Ammon's horn (tissue), 1 donor: ENCODE data around the gene GAK.
"Not testable (repeated sequence)": the region's sequence is repeated elsewhere in the genome, so short reads cannot be mapped to it uniquely, and the experiment has no call there.

Source experiments
- DNase-seq: peaks from one replicate; pipeline ENCODE4 v3.0.0-alpha.2; 2016; ENCODE audit warnings: low spot score

GAK gene

DNA sequence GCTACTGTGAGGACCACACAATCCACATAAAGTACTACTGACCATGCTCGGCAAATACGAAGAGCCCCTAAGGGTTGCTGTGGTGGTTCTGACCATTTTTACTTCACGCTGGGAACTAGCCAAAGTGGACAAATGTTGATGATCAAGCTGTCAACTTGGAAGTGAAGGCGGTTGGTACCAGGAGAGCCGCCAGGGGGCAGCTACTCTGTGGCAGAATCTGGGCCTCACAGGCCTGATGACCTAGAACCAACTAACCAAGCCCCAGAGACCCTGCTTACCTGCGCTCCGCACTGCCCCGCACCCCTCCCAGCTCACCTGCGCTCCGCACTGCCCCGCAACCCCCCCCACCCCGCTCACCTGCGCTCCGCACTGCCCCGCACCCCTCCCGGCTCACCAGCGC lies 5.6 kb downstream of the GAK start:
- DNase-seq = no peak

DNA sequence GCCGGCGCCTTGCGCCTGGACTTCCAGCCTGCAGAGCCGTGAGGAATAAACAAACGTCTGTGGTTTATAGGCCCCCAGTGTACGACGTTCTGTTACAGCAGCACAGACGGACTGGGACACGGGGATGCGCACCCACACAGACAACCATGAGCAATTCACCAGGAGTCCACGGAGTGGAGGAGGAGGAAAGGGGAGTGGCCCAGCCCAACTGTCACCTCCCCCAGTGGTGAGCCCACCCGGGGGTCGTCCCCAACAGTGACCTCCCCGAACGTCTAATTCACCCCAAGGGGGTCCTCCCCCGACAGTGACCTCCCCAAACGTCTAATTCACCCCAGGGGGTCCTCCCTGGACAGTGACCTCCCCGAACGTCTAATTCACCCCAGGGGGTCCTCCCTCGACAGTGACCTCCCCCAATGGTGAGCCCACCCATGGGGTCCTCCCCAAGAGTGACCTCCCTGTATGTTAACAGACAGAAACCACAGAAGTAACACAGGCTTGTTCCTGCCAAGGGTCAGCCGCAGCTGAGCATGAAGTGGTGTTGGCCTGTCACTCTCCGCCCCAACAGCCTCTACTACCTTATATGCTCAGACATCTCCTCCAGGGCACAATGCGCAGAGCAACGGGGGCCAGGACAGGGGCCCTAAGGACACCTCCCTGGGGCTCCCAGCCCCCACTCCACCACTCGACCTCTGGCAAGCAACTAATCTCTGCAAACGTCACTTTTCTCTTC lies 6.2 kb downstream of the GAK start:
- no peak for DNase-seq

DNA sequence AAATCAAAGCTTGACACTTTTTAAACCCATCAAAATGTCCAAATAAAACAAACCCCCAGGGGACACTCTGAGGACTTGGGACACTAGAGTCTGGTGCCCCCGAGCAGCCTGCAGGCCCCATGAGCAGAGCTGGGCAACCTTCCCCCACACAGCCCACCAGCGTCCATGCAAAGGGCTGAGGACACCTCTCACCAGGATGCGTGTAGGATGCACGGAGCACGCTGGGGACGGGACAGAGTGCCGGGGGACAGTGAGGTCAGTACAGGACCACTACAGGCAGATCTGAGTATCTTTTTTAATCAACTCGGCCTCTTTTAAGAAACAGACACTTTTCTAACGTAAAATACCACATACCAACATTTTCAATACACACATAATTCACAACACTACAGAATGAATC lies 6.9 kb downstream of the GAK start:
- DNase-seq = no peak

DNA sequence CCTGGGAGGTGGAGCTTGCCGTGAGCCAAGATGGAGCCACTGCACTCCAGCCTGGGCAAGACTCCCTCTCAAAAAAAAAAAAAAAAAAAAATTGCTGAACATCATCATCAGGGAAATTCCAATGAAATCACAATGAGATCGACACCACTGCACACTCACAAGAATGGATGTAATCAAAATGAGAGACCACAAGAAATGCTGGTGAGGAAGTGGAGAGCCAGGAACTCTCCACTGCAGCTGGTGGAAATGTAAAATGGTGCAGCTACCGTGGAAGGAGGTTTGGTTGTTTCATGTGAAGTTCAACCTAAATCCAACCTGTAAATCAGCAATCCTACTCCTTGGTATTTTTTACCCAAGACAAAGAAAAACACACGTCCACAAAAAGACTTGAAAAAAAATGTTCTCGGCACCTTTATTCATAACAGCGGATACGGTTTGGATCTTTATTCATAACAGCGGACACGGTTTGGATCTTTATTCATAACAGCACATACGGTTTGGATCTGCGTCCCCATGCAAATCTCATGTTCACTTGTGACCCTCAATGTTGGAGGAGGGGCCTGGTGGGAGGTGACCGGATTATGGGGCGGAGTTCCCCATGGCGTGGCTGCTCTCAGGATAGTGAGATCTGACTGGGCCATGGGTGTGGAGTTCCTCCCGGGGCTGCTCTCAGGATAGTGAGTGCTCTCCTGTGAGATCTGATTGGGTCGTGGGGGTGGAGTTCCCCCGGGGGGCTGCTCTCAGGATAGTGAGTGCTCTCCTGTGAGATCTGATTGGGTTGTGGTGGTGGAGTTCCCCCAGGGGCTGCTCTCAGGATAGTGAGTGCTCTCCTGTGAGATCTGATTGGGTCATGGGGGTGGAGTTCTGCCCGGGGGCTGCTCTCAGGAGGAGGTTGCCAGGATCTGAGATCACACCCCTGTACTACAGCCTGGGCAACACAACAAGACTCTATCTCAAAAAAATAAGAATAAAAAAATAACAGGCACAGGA lies 7.7 kb downstream of the GAK start:
- DNase-seq = no peak

DNA sequence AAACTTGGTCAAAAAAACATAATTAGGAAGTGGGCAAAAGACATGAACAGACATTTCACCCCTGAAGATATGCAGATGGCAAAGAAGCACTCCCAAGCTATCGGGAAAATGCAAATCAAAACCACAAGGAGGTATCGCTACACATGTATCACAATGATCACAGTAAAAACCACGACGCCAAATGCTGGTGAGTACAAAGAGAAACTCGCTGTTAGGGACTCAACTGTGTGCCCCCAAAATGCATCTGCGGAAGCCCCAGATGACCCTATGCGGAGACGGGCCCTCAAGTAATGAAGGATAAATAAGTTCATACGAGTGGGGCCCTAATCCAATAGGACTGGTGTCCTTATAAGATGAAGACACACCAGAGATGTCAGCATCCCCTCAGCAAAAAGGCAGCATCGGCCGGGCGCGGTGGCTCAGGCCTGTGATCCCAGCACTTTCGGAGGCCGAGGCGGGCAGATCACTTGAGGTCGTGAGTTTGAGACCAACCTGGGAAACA lies 10.2 kb downstream of the GAK start:
- DNase-seq = no peak

DNA sequence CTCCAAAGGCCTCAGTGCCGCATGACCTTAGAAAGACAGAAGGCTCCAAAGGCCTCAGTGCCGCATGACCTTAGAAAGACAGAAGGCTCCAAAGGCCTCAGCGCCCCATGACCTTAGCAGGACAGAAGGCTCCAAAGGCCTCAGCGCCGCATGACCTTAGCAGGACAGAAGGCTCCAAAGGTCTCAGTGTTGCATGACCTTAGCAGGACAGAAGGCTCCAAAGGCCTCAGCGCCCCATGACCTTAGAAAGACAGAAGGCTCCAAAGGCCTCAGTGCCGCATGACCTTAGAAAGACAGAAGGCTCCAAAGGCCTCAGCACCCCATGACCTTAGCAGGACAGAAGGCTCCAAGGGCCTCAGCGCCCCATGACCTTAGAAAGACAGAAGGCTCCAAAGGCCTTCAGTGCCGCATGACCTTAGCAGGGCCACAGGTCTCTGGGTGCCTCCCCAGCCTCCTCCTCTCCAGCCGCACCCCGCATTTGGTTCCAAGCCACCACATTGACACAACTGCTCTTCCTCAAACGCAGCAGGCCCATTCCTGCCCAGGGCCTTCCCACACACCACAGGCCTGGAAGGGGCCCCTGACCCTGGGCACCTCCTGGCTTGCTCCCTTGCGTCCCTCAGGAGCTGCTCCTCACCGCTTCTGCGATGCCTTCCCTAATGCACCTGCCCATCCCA lies 13.0 kb downstream of the GAK start:
- DNase-seq = not testable (repeated sequence)

DNA sequence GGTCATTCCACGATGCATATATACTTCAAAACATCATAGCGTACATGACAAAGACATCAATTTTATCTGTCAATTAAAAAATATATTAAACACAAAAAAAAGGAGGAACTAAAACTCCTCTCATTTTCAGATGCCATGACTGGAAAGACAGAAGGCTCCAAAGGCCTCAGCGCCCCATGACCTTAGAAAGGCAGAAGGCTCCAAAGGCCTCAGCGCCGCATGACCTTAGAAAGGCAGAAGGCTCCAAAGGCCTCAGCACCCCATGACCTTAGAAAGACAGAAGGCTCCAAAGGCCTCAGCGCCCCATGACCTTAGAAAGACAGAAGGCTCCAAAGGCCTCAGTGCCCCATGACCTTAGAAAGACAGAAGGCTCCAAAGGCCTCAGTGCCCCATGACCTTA lies 13.5 kb downstream of the GAK start:
- DNase-seq = not testable (repeated sequence)

DNA sequence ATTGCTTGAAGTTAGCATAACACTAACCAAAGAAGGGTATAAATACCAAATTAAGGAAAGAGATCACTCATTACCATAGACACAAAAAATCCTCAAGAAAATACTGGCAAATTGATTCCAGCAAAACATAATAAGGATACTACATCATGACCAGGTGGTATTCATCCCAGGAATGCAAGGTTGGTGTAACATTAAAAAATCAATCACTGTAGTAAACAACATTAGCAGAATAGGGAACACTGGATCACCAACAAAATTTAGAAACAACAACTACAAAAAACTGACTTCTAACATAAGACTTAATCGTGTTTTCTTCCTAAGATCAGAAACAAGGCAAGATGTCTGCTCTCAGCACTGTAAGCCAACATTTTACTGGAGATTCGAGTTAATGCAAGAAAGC lies 14.1 kb downstream of the GAK start:
- DNase-seq = no peak

DNA sequence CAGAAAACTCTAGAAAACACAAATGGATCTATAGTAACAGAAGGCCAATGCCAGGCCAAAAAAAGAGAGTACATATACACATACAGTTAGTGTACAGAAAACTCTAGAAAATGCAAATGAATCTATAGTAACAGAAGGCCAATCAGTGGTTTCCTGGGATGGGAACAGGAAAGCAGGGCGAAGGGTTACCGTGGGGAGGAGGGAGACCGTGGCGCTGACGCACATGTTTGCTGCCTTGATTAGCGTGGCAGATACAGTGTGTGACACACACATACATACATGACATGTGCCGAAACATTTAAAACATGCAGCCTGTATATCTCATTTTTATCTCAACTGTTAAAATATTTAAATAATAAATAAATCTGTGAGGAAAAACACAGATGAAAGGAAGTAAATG lies 14.7 kb downstream of the GAK start:
- no peak for DNase-seq

DNA sequence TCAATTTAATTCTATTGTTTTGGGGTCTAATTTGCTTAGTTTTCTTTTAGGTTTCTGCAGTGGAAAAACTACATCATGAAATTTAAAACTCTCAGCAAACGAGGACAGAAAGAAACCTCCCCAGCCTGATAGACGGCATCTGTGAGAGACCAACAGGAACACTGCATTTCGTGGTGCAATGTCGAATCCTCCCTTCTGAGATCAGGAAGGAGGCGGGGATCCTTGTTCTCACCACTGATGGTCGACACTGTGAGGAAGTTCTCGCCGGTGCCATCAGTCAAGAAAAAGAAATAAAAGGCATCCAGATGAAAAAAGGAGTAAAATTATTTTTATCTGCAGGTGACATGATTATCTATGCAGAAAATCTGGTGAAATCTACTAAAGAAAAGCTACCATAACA lies 16.5 kb downstream of the GAK start:
- DNase-seq = peak; percentile 45

DNA sequence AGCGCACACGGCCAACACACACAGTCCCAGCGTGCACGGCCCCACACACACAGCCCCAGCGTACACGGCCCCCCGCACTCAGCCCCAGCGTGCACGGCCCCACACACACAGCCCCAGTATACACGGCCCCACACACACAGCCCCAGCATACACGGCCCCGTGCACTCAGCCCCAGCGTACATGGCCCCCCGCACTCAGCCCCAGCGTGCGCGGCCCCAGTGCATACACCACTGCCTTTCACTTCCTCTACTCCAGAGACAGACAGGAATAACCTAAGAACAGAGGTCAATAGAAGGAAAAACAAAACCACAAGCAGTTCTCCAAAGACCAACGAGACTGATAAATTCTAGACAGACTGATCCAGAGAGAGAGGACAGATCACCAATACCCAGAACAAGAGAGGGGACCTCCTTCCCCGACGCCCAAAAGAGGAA lies 17.1 kb downstream of the GAK start:
- DNase-seq = peak; percentile 40

DNA sequence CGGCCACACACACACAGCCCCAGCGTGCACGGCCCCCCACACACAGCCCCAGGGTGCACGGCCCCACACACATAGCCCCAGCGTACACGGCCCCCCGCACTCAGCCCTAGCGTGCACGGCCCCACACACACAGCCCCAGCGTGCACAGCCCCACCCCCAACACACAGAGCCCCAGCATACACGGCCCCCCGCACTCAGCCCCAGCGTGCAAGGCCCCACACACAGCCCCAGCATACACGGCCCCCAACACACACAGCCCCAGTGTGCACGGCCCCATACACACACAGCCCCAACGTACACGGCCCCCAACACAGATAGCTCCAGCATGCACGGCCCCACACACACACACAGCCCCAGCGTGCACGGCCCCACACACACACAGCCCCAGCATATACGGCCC lies 17.6 kb downstream of the GAK start:
- no peak for DNase-seq

DNA sequence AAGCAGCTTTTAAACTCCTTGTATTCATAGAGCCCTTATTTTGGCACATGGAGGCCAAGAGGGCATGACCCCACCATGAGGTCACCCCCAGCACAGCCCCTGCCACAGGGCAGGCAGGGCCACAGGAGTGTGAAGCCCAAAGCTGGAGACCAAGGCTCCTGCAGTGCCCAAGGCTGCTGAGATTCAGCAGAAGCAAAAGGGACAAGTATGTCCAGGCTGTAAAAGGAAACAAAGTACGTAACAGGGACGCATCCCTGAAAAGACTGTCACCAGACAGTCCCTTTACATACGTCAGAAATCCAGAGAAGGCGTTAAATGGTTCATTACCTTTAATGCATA lies 18.9 kb downstream of the GAK start:
- DNase-seq = no peak

DNA sequence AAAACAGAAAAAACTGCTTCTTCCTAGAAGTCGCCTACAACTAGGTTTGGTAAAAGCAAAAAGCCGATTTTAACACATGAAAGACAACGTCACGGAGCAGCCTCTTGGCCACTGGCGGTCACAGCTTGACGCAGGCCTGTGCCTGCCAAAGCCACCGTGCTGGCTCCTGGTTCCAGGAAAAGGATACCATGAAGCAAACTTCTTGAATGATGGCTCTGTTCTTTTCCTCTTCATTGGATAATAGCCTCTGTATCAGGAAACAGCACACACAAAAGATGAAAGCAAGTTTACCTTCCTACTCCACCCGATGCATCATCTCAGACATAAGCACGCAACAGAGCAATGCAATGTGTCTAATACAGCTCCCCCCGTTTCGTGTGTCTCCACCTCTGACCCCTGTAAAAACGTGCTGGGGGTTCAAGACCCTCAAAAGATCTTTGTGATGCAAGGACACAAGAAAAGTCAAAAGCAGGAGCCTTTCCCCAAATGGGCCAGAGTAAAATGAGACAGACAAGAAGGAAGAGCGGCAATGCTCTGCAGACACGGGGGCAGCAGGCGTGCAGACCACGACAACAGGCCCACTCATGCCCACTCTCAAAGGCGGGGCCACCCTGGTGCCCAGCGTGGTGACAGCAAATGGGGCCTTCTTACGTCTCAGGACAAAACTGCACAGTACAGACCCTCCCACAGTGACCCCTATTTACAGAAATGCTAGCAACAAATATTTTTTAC lies 19.4 kb downstream of the GAK start:
- DNase-seq = peak; percentile 54

DNA sequence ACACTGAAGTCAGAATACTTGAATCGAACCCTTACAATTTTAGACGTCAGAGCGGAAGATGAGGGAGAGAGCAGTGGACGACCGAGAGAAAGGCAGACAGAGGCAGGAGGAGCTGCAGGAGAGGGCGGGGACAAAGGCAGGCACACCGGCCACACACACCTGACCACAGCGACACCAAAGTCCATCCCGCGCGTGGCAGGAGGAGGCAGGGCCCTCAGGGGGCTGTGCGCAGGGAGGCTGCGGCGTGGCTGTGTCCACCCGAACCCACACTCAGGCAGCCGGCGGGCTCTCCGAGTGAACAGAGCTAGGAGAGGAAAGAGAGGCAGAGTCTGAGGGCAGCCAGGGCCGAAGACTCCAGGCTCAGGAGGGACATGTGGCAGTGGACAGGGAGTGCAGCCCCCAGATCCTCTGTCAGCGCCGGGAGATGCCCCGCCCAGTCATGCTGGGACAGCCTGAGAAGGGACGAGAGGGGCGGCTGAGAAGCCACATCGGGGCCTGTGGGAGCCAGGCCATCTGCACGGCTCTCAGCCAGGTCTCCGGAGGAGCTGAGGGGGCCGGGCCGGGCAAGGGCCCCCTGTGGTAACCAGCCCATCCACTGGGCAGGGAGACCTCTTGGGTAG lies 20.1 kb downstream of the GAK start:
- no peak for DNase-seq

DNA sequence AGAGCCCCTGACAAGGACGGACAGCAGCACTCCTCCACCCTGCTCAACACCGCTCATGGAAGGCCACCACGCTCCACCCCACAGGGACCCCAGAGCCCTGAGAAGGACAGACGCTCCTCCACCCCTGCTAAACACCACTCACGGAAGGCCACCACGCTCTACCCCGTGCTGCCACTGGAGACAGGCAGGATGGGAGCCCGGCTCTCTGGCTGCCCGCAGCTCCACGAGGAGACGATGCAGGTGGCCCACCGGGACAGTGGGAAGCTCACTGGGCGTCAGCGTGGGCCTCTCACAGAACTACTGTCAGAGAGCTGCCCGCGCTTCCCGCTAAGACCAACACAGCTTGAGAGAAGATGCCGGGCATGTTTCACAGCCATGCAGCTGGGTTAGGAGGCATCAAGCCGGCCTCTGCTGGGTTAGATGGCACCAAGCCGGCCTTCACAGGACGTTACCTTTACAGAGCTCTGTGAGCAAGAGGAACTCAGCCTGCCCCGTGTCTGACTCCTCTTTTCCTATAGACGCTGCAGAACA lies 20.8 kb downstream of the GAK start:
- no peak for DNase-seq

DNA sequence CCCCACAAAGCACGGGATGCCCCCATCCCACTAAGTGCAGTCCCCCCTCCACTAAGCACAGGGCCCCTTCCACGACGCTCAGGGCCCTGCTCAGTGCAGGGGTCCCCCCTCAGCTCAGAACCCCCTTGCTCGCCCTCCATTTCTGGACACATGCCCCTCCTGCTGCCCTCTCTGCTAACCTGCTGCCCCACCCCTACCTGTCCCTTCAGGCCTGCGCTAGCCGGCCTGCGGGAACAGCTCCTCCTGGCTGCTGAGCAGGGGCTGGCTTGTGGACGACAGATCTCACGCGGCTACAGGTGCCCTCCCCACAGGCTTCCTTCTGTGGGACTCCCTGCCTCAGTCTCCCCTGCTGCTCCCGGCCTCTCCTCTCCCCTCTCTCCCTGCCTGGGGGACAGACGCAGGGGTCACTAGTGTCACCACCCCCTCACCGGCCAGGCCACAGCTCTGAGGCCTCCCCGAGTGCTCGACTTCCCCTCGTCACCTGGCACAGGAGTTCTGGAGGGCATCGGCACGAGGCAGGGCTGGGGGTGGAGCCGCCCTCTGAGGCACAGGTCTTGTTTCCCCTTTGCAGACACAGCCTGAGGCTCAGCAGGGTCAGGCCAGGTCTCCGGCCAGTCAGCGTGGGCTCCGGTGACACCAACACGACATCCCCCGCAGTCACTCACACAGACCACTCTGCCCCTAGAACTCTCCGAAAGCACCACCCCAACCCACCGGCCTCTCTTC lies 21.6 kb downstream of the GAK start:
- no peak for DNase-seq

DNA sequence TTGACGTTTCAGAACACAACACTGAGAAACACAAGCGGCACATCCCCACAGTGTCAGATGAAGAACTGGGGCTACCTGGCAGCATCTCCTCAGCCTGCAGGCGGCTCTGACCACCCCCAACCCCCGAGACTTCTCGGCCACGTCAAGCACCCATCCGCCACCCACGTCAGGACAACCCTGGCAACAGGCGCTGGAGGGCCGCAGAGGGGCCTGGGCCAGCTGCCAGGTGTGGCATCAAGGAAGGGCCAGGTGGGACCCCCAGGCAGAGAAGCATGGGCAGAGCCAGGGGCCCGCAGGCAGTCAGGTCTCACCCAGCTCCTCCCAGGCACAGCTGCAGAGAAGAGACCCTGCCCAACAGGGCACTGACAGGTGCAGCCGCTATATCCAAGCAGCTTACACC lies 22.3 kb downstream of the GAK start:
- DNase-seq = no peak

DNA sequence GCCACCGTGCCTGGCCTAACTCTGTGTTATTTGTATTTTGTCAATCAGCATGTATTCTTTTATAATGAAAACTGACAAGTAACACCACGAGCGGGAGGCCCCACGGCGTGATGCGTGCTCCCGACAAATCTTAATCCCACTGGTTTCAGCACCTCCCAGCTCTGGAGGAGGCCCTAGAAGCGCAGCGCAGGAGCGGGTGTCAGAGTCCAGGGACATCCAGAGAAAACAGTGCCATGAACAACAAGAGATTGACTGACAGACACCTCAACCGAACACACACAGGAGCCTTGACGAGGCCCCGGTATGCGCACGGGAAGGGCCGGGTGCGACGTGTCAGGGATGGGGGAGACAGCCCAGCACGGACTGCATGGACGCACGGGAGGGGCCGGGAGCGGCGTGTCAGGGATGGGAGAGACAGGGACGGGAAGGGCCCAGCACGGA lies 23.0 kb downstream of the GAK start:
- no peak for DNase-seq

DNA sequence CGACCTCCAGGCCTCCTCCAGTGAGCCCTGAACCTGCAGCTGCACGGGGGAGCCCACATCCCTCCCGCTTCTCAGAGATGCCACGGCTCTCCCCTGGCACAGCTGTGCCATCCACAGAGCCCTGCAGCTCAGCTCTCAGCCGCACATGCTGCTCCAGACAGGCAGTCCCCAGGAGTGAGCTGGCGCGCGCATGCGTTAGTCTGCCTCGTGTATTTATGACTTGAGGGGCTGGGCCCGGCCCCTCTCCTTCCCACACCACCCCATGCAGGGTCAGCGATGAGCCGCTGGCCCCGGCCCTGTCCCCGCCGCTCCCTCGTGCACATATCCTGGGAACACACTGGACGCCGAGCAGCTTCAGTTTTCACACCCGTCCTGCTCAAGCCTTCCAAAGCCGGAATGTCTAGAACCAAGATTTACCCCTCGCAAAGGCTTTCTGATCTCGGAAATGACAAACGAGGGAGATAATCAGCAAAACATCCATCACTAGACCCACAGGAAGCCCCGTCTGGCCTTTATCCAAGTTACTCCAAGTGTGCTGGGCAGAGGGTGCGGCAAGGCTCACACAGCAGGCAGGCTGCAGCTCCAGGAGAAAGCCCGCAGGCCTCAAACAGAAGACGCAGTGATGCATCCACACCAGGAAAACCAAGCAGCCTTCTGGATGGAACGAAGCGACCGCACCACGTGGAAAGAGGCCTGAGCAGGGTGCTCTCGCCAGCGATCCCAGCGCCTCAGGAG lies 24.3 kb downstream of the GAK start:
- no peak for DNase-seq
